Measurements from ENCODE around the gene TEX44.
A peak's percentile ranks its signal among the peaks of the same experiment; 100 is the strongest.

TEX44 gene

DNA sequence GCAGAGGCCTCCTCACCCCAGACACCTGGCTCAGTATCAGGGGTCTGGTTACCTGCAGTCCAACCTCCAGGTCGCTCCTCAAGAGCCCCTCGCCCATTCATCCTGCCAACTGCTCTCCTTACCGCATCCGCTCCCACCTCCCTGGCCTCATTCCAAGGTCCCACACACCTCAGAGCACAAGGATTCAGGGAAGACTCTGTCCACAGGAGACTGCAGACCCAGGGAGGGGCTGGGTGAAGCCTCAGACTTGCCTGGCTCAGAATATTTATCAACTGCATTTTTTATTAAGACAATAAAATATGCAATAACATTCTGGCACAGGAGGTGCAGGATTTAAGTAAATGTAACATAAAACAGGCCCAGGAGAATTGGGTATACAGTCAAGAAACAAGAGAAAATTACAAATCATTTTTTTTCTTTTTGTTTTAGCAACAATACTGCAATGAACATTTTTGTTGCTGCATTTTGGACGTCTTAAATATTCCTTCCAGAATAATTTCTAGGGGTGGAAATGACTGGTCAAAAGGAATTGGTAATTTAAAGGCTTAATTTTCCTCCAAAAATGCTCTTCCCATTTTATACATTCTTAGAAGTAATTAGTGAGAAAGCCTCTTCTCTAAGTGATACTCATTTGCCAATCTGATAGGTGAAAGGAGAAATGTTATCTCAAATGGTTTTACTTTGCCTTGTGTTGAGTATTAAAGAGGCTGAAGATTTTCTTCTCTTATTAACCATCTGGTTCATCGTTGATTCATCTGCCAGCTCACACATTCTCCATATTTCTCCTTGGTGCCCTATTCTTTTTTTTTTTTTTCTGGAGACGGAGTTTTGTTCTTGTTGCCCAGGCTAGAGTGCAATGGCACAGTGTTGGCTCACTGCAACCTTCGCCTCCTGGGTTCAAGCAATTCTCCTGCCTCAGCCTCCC lies 42.5 kb downstream of the TEX44 start:
- DNase-seq = no peak

DNA sequence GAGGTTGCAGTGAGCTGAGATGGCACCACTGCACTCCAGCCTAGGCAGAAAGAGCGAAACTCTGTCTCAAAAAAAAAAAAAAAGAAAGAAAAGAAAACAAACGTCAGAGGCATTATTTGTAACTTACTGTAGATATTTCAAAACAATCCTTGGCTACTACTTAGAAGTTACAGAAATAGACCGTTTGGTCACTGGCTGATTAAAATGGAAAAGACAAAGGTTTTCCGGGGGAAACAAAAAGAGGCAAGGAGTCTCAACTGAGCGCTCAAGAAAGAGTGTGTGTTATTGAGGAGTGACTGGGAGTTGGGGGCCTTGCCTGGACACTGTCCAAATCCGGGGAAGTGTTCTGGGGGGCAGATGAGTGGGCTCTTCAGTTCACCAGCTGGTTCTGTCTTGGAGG lies 47.6 kb downstream of the TEX44 start:
- no peak for DNase-seq

DNA sequence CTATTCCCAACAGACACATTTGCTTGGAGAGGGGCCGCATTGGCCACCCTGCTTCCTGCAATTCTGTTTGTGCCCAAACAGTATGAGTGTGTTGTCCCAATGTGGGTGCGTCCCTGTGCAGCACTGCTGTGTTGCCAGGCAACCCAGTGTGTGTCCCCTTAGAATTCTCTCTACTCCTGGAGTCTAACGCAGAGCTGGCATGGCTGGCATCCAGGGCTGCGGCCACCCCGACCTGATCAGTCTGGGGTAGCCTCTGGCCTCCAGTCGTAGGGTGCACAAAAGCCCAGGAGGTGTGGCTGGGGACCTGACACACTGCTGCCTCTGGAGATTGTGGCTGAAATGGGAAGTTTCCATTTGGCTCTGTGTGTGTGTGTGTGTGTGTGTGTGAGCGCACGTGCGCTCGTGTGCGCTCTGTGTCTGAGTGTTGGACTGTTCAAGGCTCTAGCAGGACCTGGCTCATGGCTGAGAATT lies 48.0 kb downstream of the TEX44 start:
- no peak for DNase-seq

DNA sequence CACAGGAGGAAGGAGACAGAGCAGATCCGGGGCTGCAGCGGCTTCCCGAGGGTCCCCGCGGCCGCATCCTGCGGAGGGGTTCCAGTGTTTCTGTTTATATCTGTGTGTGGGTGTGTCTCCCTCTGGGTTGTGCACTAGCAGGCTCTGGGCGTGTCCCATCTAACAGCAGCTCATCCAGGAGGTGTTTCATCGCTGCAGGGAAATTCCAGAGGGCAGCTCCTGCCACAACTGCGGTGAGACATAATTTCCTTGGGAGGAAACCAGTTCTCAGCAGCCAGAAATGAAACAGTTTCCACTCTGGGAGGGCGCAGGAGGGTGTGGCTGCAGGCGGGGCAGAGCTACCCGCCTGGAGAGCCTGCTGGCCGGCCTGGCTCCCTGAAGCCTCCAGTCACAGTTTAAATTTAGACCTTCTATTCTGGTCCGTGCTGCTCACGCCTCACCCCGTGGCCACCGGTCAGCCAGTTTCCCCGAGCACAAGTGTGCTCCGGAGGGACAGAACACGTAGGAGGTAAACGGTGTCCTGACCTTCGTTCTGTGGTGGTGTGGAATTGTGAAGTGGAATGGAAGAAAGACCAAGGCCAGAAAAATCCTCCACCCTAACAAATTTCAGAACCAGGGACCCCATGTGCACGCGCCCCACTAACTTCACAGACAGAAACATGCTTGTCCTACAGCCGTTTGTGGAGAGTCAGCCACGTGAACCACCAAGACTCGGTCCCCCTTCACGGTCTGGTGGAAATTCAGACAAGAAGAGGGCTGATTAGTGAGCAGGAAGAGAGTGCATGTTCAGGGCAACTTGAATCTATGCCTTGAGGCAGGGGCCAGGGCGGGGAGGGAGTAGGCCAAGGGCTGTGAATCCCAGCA lies 50.2 kb downstream of the TEX44 start:
- DNase-seq = peak in 1 of 3 experiments; percentile 13

DNA sequence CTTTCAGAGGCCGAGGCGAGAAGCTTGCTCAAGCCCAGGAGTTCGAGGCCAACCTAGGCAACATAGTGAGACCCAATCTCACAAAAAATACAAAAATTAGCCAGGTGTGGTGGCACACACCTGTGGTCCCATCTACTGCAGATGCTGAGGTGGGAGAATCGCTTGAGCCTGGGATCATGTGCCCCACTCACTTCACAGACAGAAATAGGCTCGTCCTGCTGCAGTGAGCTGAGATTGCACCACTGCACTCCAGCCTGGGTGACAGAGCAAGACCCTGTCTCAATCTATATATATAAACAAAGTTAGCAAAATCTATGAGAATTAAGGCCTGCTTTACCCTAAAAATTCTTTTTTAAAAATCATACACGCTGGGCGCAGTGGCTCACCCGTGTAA lies 50.8 kb downstream of the TEX44 start:
- DNase-seq = no peak

All from NCI-H1417 (cell line).